Left lung (tissue), 10 donors: ENCODE data around the gene ARHGAP35. TPM values are rescaled to one million over a fixed set of nuclear protein-coding genes. Genes with fewer than 3 reads are reported as not detected.

Source experiments
- ATAC-seq: fragments of 200-7000 bp; cut with Tn5 transposase; one replicate; pipeline ENCODE4 v1.9.1; 2020; ENCODE audit warnings: moderate library complexity
- DNase-seq, 4 donors: peaks; one replicate each; pipeline ENCODE4 v3.0.0-alpha.2; 2013 to 2020
- H3K27ac ChIP-seq, 2 donors: fragments of 200-600 bp; sonication (generic) in 1 of 2; one replicate each; pipeline versions ENCODE4 v1.5.0 to v1.8.0; 2020 to 2021
- H3K27me3 ChIP-seq, 2 donors: fragments of 200-600 bp; sonication (generic) in 1 of 2; one replicate each; pipeline versions ENCODE4 v1.5.0 to v1.8.0; 2020 to 2021
- H3K36me3 ChIP-seq, 2 donors: fragments of 200-600 bp; sonication (generic) in 1 of 2; one replicate each; pipeline versions ENCODE4 v1.5.0 to v1.8.0; 2020 to 2021
- H3K4me1 ChIP-seq, 2 donors: fragments of 200-600 bp; one replicate each; pipeline ENCODE4 v1.8.0; 2021
- H3K4me3 ChIP-seq, 2 donors: fragments of 200-600 bp; sonication (generic) in 1 of 2; one replicate each; pipeline versions ENCODE4 v1.5.0 to v1.8.0; 2020 to 2021; ENCODE audit warnings: mild to moderate bottlenecking in 1 of 2
- H3K9me3 ChIP-seq, 2 donors: fragments of 200-600 bp; sonication (generic) in 1 of 2; one replicate each; pipeline versions ENCODE4 v1.5.0 to v1.8.0; 2020 to 2021
- CTCF ChIP-seq, 2 donors: fragments of 200-600 bp; sonication (generic) in 1 of 2; IDR thresholded peaks; one replicate each; pipeline versions ENCODE4 v1.5.0 to v1.8.0; 2021; ENCODE audit warnings: antibody characterized with exemption in 2 of 2
- intact Hi-C, 2 donors: fragments of 100-400 bp; cut with DNase I; formaldehyde crosslinking; loops; one replicate each; pipeline versions ENCODE4 v1.11.2 to v1.14.2; 2022
- polyA plus RNA-seq, 6 donors: library from polyadenylated mRNA; unstranded; fragments of 120-200 nt; gene quantifications; one replicate each; pipeline ENCODE4 v1.2.1, GENCODE V29; 2013; ENCODE audit not compliant: insufficient read length in 6 of 6
- total RNA-seq, 2 donors: library from RNA; stranded (reverse); fragmentation: NEBNext Ultra II Directional; extraction: Animal tissue kit (Norgen Biotek cat#: 25700); gene quantifications; one replicate each; pipeline ENCODE4 v1.2.1, GENCODE V29; 2021
- donor health status: DM: no; HTN: yes; CAD: no.
- donor health status: DM: no; HTN: no; CAD: no.

The ARHGAP35 gene
- total and polyA plus RNA-seq, 8 donors = 35.2 to 54.6 (median 49.7) TPM

- Histone ChIP-seq H3K9me3 (no peaks in the 10 kb centered on the region), H3K27ac (no peak overlapping the region), H3K4me1 (peaks cover 22 to 27% of the 10 kb centered on the region in 2 donors), H3K27me3 (no peaks in the 10 kb centered on the region), H3K36me3 (no peaks in the 10 kb centered on the region), H3K4me3 (no peak overlapping the region)
- ATAC-seq (no peak), DNase-seq (no peak)
- intact Hi-C loops = no loop called here
- no peak for TF ChIP-seq CTCF (IDR thresholded peaks at IDR 0.05)
Observed at GRCh38 chr19:46907880-46908279, 47.1 kb downstream of the ARHGAP35 start.

- ATAC-seq (no peak), DNase-seq (no peak)
- Histone ChIP-seq H3K36me3 (no peaks in the 10 kb centered on the region), H3K4me1 (peaks cover 13 to 20% of the 10 kb centered on the region in 2 donors), H3K9me3 (no peaks in the 10 kb centered on the region), H3K27me3 (no peaks in the 10 kb centered on the region), H3K4me3 (no peak overlapping the region), H3K27ac (no peak overlapping the region)
- TF ChIP-seq CTCF (IDR thresholded peaks at IDR 0.05) = no peak
- intact Hi-C loops = no loop called here
Observed at GRCh38 chr19:46909356-46909755, 48.6 kb downstream of the ARHGAP35 start.

Other genes starting within 250 kb of the ARHGAP35 start
- 10 to 100 TPM in 1 of 2 donors, 1 to 10 TPM in 1; 9.8 to 12.1 TPM for gene PTGIR, start 235.9 kb upstream of the ARHGAP35 start, total RNA-seq
- 10 to 100 TPM in 4 of 6 donors, 1 to 10 TPM in 2; 9.2 to 14.1 (median 12.0) TPM for gene PTGIR, start 235.9 kb upstream of the ARHGAP35 start, polyA plus RNA-seq
- not detected for gene GNG8, start 224.8 kb upstream of the ARHGAP35 start, total RNA-seq
- gene GNG8, start 224.8 kb upstream of the ARHGAP35 start, polyA plus RNA-seq = 10 to 100 TPM in 2 of 6 donors, 1 to 10 TPM in 4; 5.8 to 16.0 (median 8.9) TPM
- 10 to 100 TPM in 1 of 2 donors, 1 to 10 TPM in 1; 6.6 to 15.0 TPM for gene DACT3, start 199.8 kb upstream of the ARHGAP35 start, total RNA-seq
- gene DACT3, start 199.8 kb upstream of the ARHGAP35 start, polyA plus RNA-seq = 10 to 100 TPM; 37.6 to 53.4 (median 45.4) TPM
- gene PRKD2, start 143.9 kb upstream of the ARHGAP35 start, total RNA-seq = 10 to 100 TPM; 37.8 to 48.5 TPM
- gene PRKD2, start 143.9 kb upstream of the ARHGAP35 start, polyA plus RNA-seq = 10 to 100 TPM; 51.3 to 61.4 (median 55.7) TPM
- 10 to 100 TPM; 18.8 to 20.9 TPM for gene FKRP, start 114.9 kb upstream of the ARHGAP35 start, total RNA-seq
- 10 to 100 TPM; 19.8 to 29.6 (median 25.4) TPM for gene FKRP, start 114.9 kb upstream of the ARHGAP35 start, polyA plus RNA-seq
- gene STRN4, start 114.5 kb upstream of the ARHGAP35 start, total RNA-seq = 10 to 100 TPM; 54.2 to 73.4 TPM
- 10 to 100 TPM; 70.5 to 97.9 (median 81.3) TPM for gene STRN4, start 114.5 kb upstream of the ARHGAP35 start, polyA plus RNA-seq
- 100 to 1,000 TPM in 1 of 2 donors, 10 to 100 TPM in 1; 79.9 to 172 TPM for gene SLC1A5, start 72.4 kb upstream of the ARHGAP35 start, total RNA-seq
- 10 to 100 TPM; 67.2 to 92.5 (median 81.5) TPM for gene SLC1A5, start 72.4 kb upstream of the ARHGAP35 start, polyA plus RNA-seq
- 100 to 1,000 TPM; 152 to 163 TPM for gene AP2S1, start 10.2 kb upstream of the ARHGAP35 start, total RNA-seq
- 100 to 1,000 TPM in 4 of 6 donors, 10 to 100 TPM in 2; 92.3 to 116 (median 106) TPM for gene AP2S1, start 10.2 kb upstream of the ARHGAP35 start, polyA plus RNA-seq
- gene NPAS1, start 158.8 kb downstream of the ARHGAP35 start, total RNA-seq = under 1 TPM; 0.50 to 0.70 TPM
- gene NPAS1, start 158.8 kb downstream of the ARHGAP35 start, polyA plus RNA-seq = 1 to 10 TPM in 5 of 6 donors, under 1 TPM in 1; 0.83 to 2.0 (median 1.4) TPM
- 10 to 100 TPM; 31.6 to 33.5 TPM for gene TMEM160, start 187.6 kb downstream of the ARHGAP35 start, total RNA-seq
- gene TMEM160, start 187.6 kb downstream of the ARHGAP35 start, polyA plus RNA-seq = 10 to 100 TPM in 4 of 6 donors, 1 to 10 TPM in 2; 7.2 to 13.3 (median 10.7) TPM